Bone marrow (tissue), 2 donors: ENCODE measurements around the gene FAM171A1.

Source experiments
- DNase-seq, 2 donors: peaks; one replicate each; lab custom pipeline; 2025; lab: John Stamatoyannopoulos, UW

Gene FAM171A1

GRCh38 chr10:15373199-15373598 is 2.1 kb upstream of the FAM171A1 start:
- no peak for DNase-seq

- DNase-seq, result no peak
Measured at GRCh38 chr10:15370212-15370855, 755 bp downstream of the FAM171A1 start.

GRCh38 chr10:15369256-15370211 is 1.6 kb downstream of the FAM171A1 start:
- DNase-seq, result no peak

- DNase-seq, result no peak
Measured at GRCh38 chr10:15368101-15368855, 2.8 kb downstream of the FAM171A1 start.

- no peak for DNase-seq
Measured at GRCh38 chr10:15367296-15368085, 3.6 kb downstream of the FAM171A1 start.

- no peak for DNase-seq
Measured at GRCh38 chr10:15365692-15366091, 5.4 kb downstream of the FAM171A1 start.

- no peak for DNase-seq
Measured at GRCh38 chr10:15364001-15364400, 7.1 kb downstream of the FAM171A1 start.

GRCh38 chr10:15363031-15363430 is 8.1 kb downstream of the FAM171A1 start:
- no peak for DNase-seq

GRCh38 chr10:15361131-15361530 is 10.0 kb downstream of the FAM171A1 start:
- DNase-seq, result no peak

GRCh38 chr10:15360566-15360965 is 10.5 kb downstream of the FAM171A1 start:
- DNase-seq, result no peak

- DNase-seq, result no peak
Measured at GRCh38 chr10:15353471-15354017, 17.5 kb downstream of the FAM171A1 start.

- no peak for DNase-seq
Measured at GRCh38 chr10:15352836-15353235, 18.3 kb downstream of the FAM171A1 start.

- DNase-seq, result no peak
Measured at GRCh38 chr10:15352201-15352600, 18.9 kb downstream of the FAM171A1 start.

- no peak for DNase-seq
Measured at GRCh38 chr10:15351099-15351820, 19.8 kb downstream of the FAM171A1 start.

GRCh38 chr10:15349112-15349511 is 22.0 kb downstream of the FAM171A1 start:
- DNase-seq, result no peak

- no peak for DNase-seq
Measured at GRCh38 chr10:15348579-15348978, 22.5 kb downstream of the FAM171A1 start.

- DNase-seq, result no peak
Measured at GRCh38 chr10:15347150-15347549, 23.9 kb downstream of the FAM171A1 start.

GRCh38 chr10:15346440-15347141 is 24.5 kb downstream of the FAM171A1 start:
- DNase-seq, result no peak

GRCh38 chr10:15345450-15345849 is 25.6 kb downstream of the FAM171A1 start:
- no peak for DNase-seq

GRCh38 chr10:15344876-15345285 is 26.2 kb downstream of the FAM171A1 start:
- DNase-seq, result peak in 1 of 2 donors; percentile 31
